Left colon (tissue), 2 donors: ENCODE measurements around the gene KRT75. TPM values are rescaled to one million over a fixed set of nuclear protein-coding genes. Genes with fewer than 3 reads are reported as not detected.
A peak's percentile ranks its signal among the peaks of the same experiment; 100 is the strongest.
"Not testable (repeated sequence)": the region's sequence is repeated elsewhere in the genome, so short reads cannot be mapped to it uniquely, and the experiment has no call there.

Experiments used
- ATAC-seq: fragments of 200-7000 bp; cut with Tn5 transposase; one replicate; pipeline ENCODE4 v1.9.1; 2020; ENCODE audit warnings: mild to moderate bottlenecking, moderate library complexity
- DNase-seq, 2 donors: peaks; one replicate each; pipeline ENCODE4 v3.0.0-alpha.2; 2020
- intact Hi-C, 2 donors: fragments of 100-400 bp; cut with DNase I in 1 of 2; cut with micrococcal nuclease in 1 of 2; formaldehyde crosslinking; loops; one replicate each; pipeline versions ENCODE4 v1.11.2 to v1.14.0; 2022; cut with DNase I, micrococcal nuclease
- long read RNA-seq: library from polyadenylated mRNA; unstranded; transcript quantifications from one replicate; pipeline ENCODE4 v2.0.0, GENCODE V29; 2021
- total RNA-seq, 2 donors: library from RNA; stranded (reverse); fragmentation: NEBNext Ultra II Directional; extraction: Animal tissue kit (Norgen Biotek cat#: 25700); gene quantifications; one replicate each; pipeline ENCODE4 v1.2.1, GENCODE V29; 2021
- donor health status: DM: no; HTN: no; CAD: no.
- donor health status: DM: yes; HTN: yes; CAD: no.

Gene KRT75
- not detected for total RNA-seq
- long read RNA-seq, result 0 reads

DNA sequence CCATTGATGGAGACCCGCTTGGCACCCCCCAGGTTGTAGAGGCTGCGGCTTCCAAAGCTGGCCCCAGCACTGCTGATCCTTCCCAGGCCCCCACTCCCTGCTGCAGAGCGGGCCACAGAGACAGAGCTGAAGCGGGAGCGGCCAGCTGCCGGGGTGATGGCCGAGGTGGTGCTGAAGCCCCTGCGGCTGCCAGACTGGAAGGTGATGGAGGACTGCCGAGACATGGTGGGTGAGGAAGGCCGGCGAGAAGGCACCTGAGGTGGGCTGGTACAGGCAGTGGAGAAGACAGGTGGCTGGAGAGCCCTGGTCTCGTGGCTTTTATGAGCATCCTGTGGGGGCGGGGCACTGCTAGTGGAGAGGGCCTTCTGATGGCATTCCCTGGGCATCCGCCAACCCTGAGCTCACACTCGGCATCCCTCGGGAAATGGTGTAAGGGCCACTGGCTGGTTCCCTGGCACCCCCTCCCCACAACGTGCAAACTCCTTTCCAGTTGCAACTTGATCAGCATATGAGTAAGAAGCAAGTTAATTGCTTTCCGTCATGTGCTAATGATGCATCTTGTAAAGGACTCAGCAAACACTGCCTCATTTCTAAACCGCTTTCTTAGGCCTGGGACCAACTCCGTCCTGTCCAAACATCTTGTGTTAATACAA lies at the start of gene KRT75:
Gene KRT75 (minus strand): TSS at position 291 of the 653 bp plus-strand sequence. CDS start 67 bp downstream, at position 224.
- intact Hi-C loops, result no loop called here
- ATAC-seq (peak; percentile 15), DNase-seq (peak; percentile 21 to 24)

DNA sequence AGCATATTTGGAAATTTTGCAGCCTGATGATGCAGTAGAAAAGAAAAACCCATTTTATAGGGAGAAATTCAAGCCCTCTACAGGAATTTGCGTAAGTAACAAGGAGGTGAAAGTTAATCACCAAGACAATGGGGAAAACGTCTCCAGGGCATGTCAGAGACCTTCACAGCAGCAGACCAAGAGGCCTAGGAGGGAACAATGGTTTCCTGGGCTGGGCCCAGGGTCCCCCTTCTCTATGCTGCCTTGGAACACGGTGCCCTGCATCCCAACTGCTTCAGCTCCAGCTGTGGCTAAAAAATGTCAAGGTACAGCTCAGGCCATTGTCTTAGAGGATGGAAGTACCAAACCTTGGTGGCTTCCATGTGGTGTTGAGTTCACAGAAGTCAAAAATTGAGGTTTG lies 45.9 kb upstream of the KRT75 start:
- intact Hi-C loops, result no loop called here
- DNase-seq (no peak), ATAC-seq (no peak)

DNA sequence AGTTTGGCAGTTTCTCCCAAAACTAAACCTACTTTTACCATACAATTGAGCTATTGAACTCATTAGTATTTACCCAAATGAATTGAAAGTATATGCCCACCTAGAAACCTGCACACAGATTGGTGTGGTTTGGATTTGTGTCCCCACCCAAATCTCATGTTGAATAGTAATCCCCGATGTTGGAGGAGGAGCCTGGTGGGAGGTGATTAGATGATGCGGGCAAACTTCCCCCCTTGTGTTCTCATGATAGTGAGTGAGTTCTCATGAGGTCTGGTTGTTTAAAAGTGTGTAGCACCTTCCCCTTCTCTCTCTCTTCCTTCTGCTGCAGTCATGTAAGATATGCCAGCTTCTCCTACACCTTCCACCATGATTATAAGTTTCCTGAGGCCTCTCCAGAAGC lies 43.5 kb upstream of the KRT75 start:
- no peak for ATAC-seq
- DNase-seq, result no peak
- intact Hi-C loops, result no loop called here

DNA sequence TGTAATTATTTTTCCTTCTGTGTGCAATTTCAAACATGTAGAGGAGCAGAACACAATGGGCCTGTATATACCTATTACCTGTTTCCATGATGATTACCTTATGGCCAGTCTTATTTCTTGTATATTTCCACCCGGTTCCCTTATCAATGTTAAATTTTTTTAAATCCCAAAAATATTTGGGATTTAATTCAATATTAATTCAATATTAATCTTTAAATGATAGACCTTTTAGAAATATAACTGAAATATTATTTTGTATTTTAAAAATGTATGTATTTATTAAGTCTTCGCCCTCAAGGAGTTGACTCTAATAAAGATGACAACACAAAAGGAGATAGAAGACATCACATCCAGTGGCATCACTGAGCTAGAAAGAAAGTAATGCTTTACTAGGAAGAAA lies 40.0 kb upstream of the KRT75 start:
- intact Hi-C loops, result no loop called here
- ATAC-seq, result no peak
- no peak for DNase-seq

DNA sequence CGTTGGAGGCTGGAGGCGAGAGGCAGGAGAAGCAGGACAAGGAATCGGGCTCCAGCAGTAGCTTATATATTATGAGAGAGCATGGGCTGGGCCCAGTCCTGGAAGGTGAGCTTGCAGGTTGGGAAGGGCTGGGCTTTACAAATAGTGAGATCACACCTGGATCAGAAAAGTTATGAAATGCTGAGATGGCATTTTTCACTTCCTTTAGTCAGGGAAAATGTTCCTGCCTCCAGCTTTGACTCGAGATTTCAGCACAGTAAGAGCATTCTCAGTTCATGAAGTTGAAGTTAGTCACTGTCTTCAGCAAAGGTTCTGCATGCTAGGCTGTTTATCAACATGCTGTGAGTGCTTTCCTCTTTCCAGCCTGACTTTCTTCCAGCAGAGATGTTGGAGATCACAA lies 39.6 kb upstream of the KRT75 start, which contains the start of gene KRT6C:
Gene KRT6C (minus strand): TSS at position 38 of the 400 bp plus-strand sequence. CDS start 68 bp downstream, outside the sequence.
- intact Hi-C loops, result no loop called here
- ATAC-seq (peak; percentile 72), DNase-seq (no peak)

DNA sequence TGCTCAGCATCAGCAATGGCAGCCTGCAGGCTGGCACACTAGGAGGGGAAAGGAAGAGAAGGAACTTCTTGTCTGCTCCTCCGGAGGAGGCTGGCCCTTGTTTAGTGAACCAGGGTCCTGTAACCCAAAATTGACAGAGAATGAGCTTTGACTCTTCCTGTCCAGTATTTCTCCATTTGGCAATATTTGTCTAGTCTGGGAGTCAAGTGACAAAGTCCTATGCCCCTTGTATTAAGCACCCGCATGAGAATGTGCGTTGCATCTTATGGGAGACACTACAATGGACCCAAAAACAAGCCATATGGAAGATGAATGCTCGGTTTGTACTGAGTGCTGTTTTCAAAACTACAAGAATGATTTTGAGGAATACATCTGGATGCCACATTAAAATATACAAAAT lies 35.7 kb upstream of the KRT75 start:
- ATAC-seq (no peak), DNase-seq (no peak)
- intact Hi-C loops, result no loop called here

DNA sequence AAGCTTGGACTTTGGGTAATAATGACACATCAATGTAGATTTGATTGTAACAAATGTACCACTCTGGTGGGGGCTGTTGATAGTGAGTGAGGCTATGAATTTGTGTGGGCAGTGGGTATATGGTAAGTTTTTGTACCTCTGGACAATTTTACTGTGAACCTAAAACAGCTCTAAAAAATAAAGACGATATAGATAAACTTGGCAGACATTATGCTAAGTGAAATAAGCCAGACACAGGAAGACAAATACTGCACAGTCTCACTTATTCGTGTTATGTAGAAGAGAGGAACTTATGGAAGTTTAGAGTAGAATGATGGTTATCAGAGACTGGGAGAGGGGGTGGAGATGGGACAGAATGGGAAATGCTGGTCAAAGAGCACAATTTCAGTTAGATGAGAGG lies 30.7 kb upstream of the KRT75 start:
- ATAC-seq (no peak), DNase-seq (no peak)
- intact Hi-C loops, result no loop called here

DNA sequence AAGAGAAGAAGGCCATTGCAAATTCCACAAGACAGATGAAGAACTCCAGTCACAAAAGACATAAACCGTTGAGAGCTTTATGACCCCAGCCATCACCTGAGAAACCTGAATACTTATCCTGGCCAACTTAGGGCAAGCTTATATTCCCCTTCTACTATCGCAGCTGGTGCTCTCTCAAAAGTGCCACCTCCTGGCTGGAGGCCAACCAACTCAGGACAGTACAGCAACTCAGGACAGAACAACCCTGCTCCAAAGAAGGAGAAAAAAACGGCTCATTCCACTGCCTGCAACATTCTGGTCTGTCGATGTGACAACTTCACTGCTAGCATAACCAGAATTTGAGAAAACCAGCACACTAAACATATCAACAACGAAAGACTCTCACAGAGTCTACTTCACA lies 27.5 kb upstream of the KRT75 start:
- intact Hi-C loops, result no loop called here
- no peak for ATAC-seq
- DNase-seq, result peak in 1 of 2 donors; percentile 29

DNA sequence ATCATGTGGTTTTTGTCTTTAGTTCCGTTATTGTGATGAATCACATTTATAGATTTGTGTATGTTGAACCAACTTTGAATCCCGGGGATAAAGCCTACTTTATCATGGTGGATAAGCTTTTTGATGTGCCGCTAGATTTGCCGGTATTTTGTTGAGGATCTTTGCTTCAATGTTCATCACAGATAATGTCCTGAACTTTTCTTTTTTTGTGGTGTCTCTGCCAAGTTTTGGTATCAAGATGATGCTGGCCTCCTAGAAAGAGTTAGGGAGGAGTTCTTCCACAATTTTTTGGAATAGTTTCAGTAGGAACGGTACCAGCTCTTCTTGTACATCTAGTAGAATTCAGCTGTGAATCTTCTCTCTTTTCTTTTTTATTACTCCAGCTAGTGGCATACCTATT lies 24.7 kb upstream of the KRT75 start:
- ATAC-seq, result no peak
- intact Hi-C loops, result no loop called here
- DNase-seq, result no peak

DNA sequence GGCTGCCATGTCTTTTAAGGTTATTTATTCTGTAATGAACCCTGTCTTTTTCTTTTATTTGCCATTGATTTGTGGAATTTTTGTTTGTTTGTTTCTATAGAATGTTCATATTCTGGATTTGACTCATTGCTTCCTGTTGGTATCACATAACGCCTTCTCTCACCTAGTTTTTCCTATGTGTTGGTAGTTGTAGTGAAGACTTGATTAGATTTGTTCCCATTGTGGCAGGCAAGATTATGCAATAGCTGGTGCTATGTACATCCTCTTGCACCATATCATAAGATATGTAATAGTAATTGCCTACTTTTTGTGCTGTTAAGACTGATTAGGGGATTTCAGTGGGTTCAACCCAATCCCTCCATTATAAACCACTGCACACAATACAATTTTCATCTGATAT lies 21.6 kb upstream of the KRT75 start:
- DNase-seq (no peak), ATAC-seq (no peak)
- intact Hi-C loops, result no loop called here

DNA sequence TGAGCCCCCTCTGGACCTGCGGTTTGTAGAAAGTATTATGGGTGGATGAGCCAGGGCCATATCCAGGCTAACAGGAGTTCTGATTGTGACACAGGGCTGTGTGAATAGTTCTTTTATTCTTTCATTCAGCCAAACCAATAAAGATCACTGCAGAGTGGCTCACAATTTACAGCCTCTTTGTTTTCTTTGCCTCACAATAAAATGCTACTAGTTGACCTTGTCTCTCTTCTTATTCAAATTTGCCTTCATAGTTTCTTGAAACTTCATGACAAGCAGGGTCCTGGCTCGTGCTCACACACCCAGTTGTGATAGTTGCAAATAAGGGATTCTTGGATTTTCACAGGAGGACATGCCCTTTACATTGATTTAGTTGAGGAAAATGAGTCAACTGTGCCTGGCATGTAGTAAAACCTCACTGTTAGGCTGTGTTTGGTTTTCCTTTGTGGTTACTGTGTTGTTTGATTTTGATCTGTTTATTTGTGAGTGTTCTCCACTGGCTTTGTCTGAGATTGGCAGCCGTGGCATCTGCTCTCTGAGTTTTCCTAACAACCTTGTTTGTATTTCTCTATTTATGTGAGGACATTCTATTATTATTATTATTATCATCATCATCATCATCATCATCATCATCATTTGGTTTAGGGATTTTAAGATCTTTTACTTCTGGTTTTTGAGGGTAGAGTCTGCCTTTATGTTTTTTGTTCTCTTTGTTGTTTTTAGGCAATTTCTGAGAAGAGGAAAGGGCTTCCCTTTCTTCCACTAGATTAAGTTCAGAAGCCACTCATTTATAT lies 20.4 kb upstream of the KRT75 start:
- peak; percentile 97 for ATAC-seq
- intact Hi-C loops, result no loop called here
- DNase-seq, result no peak

DNA sequence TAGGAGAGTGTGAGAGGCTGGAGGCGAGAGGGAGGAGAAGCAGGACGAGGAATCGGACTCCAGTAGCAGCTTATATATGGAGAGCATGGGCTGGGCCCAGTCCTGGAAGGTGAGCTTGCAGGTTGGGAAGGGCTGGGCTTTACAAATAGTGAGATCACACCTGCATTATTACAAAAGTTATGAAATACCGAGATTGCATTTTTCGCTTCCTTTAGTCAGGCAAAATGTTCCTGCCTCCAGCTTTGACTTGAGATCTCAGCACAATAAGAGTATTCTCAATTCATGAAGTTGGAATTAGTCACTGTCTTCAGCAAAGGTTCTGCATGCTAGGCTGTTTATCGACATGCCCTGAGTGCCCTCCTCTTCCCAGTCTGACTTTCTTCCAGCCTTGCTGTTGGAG lies 17.9 kb upstream of the KRT75 start, which contains the start of gene KRT6B:
Gene KRT6B (minus strand): TSS at position 46 of the 400 bp plus-strand sequence. CDS start 68 bp downstream, outside the sequence.
- DNase-seq, result no peak
- intact Hi-C loops, result no loop called here
- peak; percentile 63 for ATAC-seq

DNA sequence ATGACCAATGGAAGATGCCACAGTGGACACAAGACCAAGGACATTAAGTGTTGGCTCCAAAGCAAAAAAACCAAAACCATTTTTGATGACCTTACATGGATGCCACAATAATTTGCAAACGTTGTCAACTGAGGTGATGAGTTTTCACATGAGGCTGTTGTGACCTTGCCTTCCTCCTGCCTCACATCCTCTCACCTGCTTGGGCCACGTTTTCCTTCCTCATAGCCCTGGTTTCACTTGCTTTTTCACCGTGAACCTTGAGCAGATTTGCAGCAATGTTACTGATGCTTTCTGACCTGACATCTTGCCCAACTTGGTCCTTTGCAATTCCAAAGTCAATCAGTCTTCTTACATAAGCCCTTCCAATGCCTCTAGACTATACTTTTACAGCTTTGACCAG lies 14.1 kb upstream of the KRT75 start:
- ATAC-seq, result no peak
- no peak for DNase-seq
- intact Hi-C loops, result no loop called here

DNA sequence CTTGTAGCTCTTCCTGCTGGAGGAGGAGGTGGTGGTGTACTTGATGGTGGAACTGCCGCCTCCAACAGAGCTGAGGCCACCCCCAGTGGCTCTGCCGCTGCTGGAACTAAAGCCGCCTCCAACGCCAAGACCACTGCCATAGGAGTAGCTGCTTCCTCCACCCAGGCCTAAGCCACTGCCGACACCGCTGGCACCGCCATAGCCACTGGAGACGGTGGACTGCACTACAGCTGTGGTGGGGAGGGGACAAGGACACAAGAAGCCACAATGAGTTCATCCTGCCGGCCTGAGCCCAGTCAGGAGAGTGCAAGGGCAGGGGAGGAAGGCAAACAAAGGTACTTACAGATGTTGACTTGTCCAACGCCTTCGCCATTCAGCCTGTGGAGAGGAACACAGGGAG lies 13.0 kb upstream of the KRT75 start:
- DNase-seq, intact Hi-C loops, ATAC-seq: not testable (repeated sequence)

DNA sequence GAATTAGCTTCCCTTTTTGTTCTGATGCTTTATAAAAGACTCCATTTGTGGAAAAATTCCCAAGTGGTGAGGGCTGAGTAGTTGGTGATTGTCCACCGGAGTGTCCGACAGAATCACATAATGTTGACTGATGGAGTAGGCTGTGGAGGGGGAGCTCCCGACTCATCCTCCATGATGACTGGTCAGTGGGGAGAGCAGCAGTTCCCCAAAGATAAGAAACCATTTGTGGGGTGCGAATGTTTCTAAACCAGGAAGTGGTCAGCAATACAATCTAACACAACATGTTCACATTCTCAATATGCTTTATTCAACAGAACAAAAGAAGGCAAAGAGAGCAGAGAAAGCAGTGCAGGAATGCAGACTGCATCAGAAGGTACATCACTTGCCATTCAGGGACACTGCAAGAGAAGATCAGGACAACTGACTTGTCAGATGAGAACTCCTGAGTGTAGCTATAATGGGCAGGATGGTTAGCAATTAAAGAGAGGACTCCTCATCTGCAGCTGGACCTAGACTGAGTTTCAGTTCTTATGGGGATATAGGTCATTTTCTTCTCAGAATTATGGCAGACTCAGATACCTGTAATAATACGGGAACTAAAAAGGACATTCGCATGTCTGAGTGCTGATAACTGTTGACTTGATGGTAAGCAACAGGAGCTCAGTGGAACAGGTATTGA lies 12.3 kb upstream of the KRT75 start:
- DNase-seq (no peak), ATAC-seq (no peak)
- intact Hi-C loops, result no loop called here

DNA sequence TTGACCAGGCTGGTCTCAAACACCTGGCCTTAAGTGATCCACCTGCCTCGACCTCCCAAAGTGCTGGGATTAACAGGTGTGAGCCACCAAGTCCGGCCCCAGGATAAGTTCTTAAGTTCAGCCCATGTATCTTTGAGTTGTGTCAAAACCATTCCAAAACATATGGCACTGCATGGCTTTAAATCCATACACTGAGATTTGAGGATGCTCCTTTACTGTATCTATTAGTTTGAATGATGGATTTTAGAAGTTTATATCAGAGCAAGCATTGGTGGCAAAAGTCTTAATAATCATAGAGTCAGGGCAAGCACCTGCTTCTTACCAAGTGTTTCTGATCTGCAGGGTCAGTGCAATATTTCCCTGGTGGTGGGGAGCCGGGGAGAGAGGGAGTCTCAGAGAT lies 11.7 kb upstream of the KRT75 start:
- DNase-seq (no peak), ATAC-seq (no peak)
- intact Hi-C loops, result no loop called here

DNA sequence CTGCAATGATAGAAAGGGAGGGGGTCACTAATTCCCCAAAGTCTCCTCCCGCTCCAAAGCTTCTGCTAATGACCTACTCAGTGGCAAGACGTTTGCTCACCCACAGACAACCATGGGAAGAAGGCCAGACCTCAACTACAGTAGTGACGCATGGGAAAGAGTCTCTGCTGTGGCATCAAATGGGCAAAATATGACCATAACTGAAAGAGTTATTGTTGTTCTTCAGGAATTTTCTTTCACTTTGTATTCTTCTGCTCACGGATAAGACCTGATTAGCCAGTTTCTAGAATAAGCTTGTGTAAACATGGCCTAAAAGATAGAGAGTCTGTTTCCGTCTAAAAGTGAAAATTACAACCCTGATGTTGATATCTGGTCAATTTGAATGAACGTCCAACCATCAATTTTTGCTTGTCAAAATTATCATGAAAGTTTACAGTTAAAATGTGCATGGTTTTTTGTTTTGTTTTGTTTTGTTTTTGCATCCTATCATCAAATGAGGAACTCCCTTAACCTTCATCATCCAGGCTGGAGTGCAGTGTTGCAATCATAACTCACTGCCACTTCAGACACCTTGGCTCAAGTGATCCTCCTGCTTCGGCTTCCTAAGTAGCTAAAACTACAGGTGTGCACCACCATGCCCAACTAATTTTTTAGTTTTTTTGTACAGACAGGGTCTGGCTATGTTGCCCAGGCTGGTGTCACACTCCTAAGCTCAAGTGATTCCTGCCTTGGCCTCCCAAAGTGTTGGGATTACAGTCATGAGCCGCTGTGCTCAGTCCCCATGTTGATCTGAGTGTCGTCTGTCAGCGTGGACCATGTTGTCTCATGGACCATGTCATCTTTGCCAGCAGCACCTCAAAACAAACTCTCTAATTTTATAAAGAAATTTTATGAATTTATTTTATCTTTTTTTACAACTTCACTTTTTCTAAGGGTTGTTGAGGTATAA lies 10.8 kb upstream of the KRT75 start:
- ATAC-seq (no peak), DNase-seq (no peak)
- intact Hi-C loops, result no loop called here

DNA sequence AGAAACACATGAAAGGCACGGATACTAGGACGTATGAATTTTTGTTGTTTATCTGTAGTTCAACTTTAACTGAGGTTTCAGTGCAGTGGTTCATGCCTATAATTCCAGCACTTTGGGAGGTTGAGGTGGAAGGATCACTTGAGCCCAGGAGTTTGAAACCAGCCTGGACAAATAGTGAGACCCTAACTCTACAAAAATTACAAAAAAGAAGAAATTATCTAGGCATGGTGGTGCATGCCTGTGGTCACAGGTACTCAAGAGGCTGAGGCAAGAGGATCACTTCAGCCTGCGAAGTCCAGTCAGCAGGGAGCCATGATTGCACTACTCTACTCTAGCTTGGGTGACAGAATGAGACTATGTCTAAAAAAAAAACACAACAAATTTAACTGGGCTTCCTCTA lies 9.8 kb upstream of the KRT75 start:
- DNase-seq (no peak), ATAC-seq (no peak)
- intact Hi-C loops, result no loop called here

DNA sequence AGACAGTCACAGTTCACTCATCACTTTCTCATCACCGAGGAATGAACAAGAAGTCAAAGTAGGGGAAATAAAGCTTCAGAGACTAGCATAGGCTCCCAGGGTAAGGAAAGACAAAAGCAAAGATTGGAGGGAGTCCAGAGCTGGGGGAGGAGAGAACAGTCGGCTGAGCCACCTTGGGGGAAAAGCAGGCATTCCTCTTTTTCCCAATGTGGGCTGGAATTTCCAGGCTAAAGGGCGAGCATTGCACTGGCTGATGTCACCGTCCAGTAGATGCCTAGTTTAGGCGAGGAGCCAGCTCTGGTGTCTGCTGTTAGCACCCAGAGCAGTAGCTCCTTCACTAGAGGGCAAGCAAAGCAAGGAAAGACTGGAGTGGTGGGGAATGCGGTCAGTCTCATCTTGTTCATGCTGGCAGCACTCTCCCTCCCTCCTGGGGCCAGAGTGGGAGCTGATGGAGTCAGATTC lies 8.5 kb upstream of the KRT75 start:
- no peak for DNase-seq
- ATAC-seq, result no peak
- intact Hi-C loops, result no loop called here
